ENCODE measurements around the gene DPH7. TPM values are rescaled to one million over a fixed set of nuclear protein-coding genes. Genes with fewer than 3 reads are reported as not detected.

Gene DPH7
- total RNA-seq, 1 donor from 2014 or later = 35.3 TPM

DNA sequence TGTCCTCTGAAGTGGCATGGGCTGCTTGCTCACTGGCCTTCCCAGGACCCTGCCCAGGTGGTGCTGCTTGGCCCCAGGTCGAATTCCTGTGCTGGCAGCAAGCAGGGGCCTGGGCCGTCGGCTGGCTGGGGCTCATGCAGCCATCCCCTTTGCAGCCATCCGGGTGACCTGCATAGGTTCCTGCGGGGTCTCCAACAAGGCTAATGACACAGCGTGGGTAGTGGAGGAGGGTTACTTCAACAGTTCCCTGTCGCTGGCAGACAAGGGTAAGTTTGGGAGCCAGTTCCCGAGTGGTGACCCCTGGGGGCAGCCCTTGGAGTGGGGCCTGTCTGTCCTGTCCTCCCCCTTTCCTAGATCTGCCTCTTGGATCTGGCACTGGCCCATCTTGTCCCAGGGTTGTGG is 34.0 kb upstream of the DPH7 start:
- DNase-seq (ENCODE audit: low read depth) = no peak
- H3K4me3 ChIP-seq (ENCODE audit: low read depth, low read length) = no peak overlapping the region
- TF ChIP-seq, protein P1, sequence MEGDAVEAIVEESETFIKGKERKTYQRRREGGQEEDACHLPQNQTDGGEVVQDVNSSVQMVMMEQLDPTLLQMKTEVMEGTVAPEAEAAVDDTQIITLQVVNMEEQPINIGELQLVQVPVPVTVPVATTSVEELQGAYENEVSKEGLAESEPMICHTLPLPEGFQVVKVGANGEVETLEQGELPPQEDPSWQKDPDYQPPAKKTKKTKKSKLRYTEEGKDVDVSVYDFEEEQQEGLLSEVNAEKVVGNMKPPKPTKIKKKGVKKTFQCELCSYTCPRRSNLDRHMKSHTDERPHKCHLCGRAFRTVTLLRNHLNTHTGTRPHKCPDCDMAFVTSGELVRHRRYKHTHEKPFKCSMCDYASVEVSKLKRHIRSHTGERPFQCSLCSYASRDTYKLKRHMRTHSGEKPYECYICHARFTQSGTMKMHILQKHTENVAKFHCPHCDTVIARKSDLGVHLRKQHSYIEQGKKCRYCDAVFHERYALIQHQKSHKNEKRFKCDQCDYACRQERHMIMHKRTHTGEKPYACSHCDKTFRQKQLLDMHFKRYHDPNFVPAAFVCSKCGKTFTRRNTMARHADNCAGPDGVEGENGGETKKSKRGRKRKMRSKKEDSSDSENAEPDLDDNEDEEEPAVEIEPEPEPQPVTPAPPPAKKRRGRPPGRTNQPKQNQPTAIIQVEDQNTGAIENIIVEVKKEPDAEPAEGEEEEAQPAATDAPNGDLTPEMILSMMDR (conservative IDR thresholded peaks at IDR 0.05; ENCODE audit: low read depth, low read length) = no peak

DNA sequence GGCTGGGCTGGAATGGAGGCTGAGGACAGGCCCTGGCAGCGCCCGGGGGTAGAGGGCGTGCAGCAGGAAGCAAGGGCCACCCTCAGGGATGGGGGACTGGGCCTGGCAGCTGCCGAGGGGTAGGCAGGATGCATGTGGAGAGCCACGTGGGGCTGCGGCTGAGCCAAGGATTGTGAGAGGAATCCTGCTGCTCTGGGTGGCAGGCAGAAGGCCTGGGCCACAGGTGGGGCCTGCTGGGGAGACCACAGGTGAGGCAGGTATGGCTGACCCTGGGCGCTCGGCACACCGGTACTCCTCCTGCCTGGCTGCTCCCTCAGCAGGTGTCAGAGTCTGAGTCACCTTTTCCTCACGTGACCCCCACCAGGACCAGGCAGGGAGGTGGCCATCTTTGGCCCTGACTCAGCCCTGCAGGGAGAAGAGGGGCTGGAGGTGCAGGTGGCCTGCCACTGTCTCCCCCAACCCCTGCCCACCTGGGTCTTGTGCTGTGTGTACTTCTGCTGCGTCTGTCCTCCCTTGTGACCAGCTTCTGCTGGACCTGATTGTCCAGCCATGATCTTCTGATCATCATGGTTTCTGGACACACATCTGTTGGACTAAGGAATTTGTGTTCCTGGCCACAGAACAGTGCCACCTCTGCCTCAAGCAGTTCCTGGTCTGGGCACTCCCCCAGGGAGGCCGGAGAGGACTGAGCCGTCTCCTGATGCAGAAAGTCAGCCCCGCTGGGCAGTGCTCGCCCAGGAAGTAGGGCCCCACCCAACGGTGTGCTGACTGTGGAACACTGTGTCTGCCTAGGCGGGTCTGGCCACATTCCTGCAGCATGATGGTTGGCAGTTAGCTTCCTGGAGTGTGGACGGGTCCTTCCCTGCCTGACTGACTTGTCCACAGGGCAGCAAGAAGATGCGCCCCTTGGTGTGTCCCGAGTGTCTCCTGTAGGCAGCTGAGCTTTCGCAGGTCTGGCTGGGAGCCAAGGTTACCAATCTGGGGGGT is 33.2 kb upstream of the DPH7 start:
- peak; percentile 61 for DNase-seq (ENCODE audit: low read depth)
- peak overlapping the region; percentile 19 for H3K4me3 ChIP-seq (ENCODE audit: low read depth, low read length)
- TF ChIP-seq, protein P1 (conservative IDR thresholded peaks at IDR 0.05; ENCODE audit: low read depth, low read length) = no peak

DNA sequence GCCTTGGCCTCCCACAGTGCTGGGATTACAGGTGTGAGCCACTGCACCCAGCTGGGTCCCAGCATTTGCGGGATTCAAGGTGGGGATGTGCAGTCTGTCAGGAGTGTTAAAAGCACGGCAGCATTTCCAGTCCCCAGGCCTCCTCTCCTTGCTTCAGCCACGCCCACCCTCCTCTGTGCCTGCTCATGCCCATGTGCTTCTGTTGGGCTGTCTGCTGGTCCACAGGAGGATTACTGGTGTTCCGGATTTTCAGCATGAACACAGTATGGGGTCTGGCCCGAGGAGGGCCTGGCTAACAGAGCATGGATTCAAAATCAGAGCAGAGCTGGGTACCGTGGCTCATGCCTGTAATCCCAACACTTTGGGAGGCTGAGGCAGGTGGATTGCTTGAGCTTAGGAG is 32.2 kb upstream of the DPH7 start:
- TF ChIP-seq, protein P1 (conservative IDR thresholded peaks at IDR 0.05; ENCODE audit: low read depth, low read length) = no peak
- no peak overlapping the region for H3K4me3 ChIP-seq (ENCODE audit: low read depth, low read length)
- no peak for DNase-seq (ENCODE audit: low read depth)

DNA sequence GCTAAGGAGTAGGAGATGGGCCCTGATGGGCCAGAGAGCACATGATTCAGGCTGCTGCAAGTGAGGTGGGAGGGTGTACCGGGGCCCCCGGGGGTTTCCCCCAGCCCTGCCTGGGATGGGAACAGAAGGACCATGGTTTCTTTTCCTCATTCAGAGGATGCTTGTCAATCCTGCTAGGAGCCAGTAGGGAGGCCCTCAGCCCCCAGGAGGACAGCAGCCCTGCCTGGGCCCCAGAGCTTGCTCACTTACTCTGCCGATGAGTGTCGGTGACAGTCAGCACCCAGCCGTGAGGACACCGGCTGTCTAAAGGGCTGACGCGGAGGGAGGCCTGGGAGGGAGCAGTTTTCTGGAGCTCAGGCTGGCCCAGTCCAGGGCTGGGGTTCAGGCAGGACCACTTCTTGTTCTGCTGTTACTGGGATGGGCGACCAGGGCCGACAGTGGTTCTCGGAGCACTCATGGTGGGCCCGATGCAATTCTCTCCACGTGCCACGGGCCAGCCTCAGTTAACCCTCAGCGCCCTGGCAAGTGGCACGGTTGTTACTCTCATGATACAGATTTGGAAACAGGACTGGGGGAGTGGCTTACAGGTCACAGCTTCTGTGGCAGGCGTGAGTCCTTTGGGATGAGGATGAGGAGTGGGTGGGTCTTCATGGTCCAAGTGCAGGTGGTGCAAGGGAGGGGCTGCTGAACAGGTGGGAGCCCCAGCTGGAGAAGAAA is 28.6 kb upstream of the DPH7 start:
- H3K4me3 ChIP-seq (ENCODE audit: low read depth, low read length) = peak overlapping the region; percentile 78
- DNase-seq (ENCODE audit: low read depth) = no peak
- TF ChIP-seq, protein P1 (conservative IDR thresholded peaks at IDR 0.05; ENCODE audit: low read depth, low read length) = no peak

DNA sequence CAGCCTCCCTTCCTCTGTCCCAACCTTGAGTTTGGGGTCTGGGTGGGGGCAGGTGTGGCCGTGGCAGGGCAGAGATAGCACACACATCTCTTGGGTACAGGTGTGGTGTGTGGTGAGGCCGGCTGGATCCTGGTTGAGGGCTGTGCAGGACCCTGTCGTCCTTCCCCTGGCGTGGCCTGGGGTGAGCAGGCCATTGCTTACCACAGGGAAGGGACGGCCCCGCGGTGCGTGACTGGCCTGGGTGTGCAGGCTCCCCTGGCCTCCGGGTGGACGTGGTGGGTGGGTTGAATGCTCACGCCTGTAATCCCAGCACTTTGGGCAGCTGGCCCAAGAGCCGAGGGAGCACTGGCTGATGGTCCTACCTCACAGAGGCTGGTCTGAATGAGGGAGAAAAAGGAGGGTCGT is 28.0 kb upstream of the DPH7 start:
- peak overlapping the region; percentile 78 for H3K4me3 ChIP-seq (ENCODE audit: low read depth, low read length)
- DNase-seq (ENCODE audit: low read depth) = no peak
- TF ChIP-seq, protein P1 (conservative IDR thresholded peaks at IDR 0.05; ENCODE audit: low read depth, low read length) = no peak

DNA sequence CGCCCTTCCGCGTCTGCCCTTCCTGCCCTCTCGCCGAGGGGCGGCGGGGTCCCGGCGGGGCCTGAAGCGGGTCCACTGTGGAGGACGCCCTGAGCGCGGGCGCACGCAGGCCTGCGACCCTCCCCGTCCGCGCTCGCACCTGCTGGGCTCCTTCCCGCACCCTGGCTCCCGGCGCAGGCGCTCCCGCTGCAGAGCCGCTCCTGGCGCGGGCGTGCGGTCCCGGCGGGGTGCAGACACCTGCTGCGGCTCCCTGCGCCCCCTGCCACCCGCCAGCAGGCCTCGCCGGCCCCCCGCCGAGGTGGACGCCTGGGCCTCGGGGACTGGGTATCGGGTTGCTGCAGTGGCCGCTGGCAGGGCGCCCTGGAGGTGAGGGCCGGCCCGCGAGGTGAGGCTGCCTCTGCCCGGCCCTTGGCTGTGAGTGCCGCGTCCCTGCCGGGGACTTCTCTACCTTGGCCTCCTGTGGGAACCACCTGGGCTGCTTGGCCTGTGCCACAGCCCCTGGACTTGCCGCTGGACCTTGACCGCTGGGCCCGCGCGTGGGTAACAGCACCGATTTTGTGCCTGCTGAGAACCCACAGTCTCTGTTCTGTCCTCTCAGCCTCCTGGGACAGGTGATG is 27.4 kb upstream of the DPH7 start:
- H3K4me3 ChIP-seq (ENCODE audit: low read depth, low read length) = peak overlapping the region; percentile 78
- DNase-seq (ENCODE audit: low read depth) = no peak
- TF ChIP-seq, protein P1 (conservative IDR thresholded peaks at IDR 0.05; ENCODE audit: low read depth, low read length) = no peak
